PFSK-1 (cell line): ENCODE results near the gene MZB1.

Experiments used
- POLR2AphosphoS5 ChIP-seq: IDR thresholded peaks from 2 replicates; pipeline ENCODE4 v1.6.1; 2012; ENCODE audit warnings: low read depth, mild to moderate bottlenecking, control low read depth, low read length, moderate library complexity
- REST ChIP-seq, 2 experiments: IDR thresholded peaks; 2 replicates each; pipeline versions ENCODE4 v1.6.1 to v1.8.0; 2011 to 2012; ENCODE audit warnings: low read depth in 2 of 2, low read length in 2 of 2, control low read depth in 1 of 2, inconsistent platforms in 1 of 2, mild to moderate bottlenecking in 1 of 2, moderate library complexity in 1 of 2; ENCODE audit not compliant: insufficient read depth in 1 of 2
- SIN3A ChIP-seq: IDR thresholded peaks from 2 replicates; pipeline ENCODE4 v1.6.1; 2012; ENCODE audit warnings: mild to moderate bottlenecking, low read length, moderate library complexity, borderline replicate concordance; ENCODE audit not compliant: insufficient read depth
- TAF1 ChIP-seq: IDR thresholded peaks from 2 replicates; pipeline ENCODE4 v1.6.1; 2012; ENCODE audit warnings: low read length, control low read depth, borderline replicate concordance; ENCODE audit not compliant: insufficient read depth

- TF ChIP-seq POLR2AphosphoS5 (no peak), REST (IDR thresholded peaks at IDR 0.05; ENCODE audit: insufficient read depth in 1 of 2, low read depth in 2 of 2, low read length in 2 of 2) (no peak), TAF1 (no peak), SIN3A (no peak)
These were observed at the start of gene MZB1 for GRCh38 chr5:139389701-139390638.
